ENCODE data around the gene FOXB1.

Gene FOXB1

DNA sequence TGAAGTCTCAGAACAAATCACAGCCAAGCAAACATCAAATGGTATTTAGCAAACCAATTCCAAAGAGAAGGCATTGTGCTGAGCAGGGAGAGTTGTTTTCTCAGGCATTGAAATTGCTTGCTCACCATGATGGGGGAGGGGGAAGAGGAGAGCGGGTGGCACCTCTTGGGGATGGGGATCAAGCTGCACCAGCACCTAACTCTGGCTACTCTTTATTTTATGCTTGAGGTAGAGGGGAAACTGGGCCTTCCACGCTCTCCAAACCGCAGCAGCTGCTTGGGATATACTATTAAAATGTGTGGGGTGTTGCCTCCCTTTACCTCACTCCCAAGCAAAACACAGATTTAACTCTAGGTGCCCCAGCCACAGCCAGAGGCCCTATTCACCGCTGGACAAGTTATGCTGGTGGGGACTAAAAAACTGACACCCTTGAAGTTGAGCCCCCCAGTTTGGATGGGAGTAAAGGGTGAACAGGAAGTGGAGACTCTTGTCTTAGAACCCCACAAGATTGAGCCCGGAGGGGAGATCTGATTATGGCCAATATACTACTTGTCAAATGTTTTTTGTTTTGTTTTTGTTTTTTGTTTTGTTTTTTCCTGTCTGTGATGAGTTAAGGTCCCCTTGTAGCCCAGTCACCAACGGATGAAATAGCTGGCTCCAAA is 5.0 kb upstream of the FOXB1 start:
- no peak for DNase-seq (ENCODE audit: low read depth in 2 of 2)

DNA sequence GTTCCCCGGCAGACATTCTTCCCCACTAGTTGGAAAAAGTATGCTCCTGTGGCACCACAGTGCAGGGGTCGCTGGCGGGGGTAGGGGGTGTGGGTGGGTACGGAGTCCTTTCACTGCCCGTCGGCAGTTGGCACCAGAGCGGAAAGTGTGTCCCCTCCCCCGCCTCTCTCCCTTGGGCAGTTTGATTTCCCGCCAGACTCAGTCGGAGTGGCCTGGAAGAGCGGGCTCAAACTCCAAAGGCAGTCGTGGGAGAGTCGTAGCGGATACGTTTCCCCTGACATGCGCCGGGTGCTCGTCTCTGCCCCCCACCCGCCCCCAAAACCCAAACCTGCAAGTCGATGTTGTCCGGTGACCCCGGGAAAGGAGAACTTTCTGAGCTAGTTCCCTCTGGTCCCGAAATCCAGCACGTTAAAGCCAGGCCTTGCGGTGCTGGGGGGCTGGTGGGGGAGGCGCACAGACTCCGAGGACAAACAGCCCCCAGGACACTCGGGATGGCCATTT is 4.4 kb upstream of the FOXB1 start:
- no peak for DNase-seq (ENCODE audit: low read depth in 2 of 2)

DNA sequence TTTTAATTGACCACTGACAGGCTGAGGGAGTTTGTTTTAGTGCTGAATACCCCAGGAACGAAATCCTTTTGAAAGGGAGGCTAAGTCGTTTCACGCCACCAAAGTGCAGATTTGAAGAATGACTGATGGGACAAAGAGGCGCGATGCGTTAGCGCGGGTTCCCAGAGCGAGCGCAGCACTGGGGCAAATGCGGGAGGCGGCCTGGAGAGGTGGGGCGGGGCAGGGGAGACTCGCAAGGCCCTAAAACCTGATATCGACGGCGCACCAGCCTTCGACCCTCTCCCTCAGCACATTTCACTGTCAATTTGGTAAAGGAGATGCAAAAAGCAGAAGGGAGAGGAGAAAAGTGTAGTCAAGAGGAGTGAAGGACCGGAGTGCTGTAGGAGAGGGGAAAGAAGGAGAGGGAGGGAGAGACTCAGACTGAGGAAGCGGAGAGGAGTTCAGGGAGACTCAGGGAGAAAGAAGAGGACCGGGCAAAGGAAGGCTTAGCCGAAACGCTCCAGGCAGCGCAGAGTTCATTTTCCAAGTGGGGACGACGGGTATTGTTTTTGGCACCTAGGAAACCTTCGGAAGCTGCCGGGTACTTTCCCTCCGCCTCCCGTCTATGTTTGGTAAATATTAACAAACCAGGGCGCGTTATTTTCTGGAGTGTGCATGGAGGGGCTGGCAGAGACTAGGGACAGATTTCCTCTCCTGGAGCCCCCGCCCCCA is 3.8 kb upstream of the FOXB1 start:
- DNase-seq (ENCODE audit: low read depth in 2 of 2): no peak

DNA sequence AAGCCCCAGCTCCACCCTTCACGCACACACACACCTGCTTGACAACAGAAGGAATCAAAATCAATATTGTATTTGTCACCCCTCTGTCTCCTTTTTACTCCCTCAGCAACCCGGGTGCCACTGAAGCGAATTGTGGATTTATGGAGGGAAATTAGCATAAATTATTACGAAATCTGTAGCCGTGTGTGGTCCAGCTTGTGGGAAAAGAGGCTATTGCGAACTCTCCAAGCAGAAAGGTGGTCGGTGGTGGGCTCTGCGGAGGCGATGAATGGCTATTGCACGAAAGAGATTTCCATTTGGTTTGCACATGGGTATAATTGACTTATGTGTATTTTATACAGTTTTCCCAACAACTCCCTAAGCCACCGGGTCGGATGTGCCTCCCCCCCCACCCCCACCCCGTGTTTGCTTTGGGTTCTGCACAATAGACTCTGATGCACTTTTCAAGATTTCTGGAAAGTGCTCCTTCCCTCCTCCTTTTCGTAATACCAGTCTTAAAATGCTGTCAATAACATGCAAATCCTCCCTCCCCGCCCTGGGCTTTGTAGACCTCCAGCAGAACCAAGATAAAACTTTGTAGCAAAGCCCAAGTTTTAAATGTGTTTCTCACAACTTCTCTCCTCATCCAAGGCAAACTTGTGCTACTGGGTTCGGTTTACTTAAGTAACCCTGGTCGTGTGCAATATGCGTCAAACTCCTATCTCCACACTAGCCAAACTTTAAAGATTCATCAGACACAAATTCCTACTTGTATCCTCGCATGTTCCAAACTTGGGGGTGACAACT is 3.1 kb upstream of the FOXB1 start:
- DNase-seq (ENCODE audit: low read depth in 2 of 2): no peak

DNA sequence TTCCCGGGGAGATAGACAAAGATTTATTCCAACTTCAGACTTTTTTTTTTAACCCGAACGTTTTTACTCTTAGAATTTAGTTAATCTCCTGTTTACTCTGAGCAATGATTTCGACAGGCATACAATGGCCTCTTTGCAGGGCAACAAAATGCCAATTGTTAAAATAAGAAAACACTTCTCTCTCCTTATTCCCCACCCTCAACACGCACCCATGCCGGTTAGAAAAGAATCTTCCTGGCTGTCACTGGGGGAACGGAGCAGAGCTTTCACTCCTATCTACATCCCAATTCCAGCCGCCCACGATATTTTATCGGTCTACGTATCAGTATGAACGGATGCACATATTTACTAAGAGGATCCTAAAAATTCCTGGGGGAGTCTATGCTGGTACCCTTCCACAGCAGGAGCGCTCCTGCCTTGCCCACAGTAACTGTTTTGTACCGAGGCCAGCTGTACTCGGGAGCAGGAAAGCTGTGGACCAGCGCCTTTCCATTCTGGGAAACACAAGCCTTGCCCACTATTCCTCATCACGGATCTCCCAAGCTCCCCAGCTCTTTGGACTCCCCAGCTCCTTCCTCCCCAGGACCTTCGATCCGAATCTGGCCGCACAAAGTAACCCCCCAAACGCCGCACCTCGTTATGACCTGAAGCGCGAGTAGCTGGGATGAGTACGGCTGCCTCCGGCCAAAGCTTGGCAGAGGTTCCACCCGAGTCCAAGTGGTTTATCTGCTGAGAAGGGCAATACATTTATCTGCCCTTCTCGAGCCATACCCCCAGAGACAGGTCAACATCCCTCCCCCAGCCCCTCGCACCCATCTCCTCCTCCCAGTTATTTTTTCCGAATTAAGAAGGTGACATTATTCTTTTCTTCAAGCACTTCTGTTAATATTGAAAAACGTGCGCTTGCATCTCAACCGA is 2.2 kb upstream of the FOXB1 start:
- DNase-seq (ENCODE audit: low read depth in 2 of 2): no peak

DNA sequence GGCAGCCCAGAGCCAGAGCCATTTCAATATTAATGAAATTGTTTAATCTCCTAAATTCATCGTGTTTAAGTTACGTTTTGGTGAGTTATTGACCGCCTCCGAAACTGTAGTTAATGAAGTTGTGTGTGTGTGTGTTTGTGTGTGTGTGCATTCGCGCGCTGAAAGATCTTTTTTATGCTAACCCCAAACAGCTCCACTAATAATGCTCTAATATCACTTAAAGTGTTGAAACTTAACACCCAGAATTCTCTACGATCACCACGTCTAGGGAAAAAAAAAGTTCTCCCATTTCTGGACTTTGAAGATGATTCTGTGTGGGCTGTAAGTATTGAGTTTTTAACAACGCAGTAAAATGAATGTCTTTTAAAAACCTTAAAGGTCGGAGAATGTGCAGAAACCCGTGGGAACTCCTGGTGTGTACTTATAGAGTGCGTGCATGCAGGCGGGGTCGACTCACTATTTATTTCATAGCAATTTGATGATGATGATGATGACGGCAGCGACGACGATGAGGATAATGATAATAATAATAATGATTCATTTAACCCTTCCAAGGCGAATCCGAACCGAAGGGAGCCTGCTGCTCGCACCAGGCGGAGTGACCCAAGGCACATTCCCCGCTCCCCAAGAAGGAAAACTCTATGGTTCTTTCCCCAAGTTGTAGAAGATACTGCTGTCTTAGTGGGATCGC is 1.4 kb upstream of the FOXB1 start:
- no peak for DNase-seq (ENCODE audit: low read depth in 2 of 2)

DNA sequence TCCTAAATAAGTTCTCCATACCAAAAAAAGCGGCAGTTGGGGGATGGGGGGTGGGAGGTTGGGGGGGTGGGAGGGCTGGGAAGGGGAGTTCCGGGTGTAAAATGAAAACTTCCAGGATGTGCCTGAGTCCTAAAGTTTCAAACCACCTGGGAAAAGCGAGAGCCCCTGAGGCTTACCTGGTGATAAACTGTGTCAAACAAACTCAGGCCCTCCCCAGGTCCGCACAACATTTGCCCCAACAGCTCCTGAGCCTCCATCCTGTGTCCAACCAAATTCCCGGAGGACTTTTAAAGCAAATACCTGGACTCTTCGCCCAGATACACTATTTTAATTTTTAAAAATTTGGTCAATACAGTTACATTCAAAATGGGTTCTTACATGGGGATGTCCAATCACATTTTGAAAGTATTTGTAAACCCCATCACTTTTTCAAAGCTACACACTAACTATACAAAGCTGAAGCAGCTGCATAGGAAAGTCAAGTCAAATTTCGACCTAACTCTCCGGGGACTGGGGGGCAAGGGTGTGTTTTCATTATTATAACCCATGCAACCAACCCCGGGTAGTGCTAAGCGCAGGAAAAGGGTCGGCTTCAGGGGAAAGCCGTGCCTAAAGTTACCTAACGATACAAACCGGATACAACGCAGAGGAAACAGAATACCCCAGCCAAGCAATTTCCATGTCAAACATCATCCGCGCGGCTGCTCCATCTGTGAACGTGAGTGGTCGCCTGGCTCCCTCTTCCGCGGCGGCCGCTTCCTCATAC is 685 bp upstream of the FOXB1 start:
- DNase-seq (ENCODE audit: low read depth in 2 of 2): no peak

DNA sequence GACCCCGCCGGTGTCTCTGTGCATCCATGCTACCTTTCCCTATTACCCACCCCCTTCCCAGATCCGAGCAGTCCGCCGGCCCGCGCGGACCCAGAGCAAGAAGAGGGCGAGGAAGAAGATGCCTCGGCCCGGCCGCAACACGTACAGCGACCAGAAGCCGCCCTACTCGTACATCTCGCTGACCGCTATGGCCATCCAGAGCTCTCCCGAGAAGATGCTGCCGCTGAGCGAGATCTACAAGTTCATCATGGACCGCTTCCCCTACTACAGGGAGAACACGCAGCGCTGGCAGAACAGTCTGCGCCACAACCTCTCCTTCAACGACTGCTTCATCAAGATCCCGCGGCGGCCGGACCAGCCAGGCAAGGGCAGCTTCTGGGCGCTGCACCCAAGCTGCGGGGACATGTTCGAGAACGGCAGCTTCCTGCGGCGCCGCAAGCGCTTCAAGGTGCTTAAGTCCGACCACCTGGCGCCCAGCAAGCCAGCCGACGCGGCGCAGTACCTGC is 788 bp downstream of the FOXB1 start:
- DNase-seq (ENCODE audit: low read depth in 2 of 2): no peak

DNA sequence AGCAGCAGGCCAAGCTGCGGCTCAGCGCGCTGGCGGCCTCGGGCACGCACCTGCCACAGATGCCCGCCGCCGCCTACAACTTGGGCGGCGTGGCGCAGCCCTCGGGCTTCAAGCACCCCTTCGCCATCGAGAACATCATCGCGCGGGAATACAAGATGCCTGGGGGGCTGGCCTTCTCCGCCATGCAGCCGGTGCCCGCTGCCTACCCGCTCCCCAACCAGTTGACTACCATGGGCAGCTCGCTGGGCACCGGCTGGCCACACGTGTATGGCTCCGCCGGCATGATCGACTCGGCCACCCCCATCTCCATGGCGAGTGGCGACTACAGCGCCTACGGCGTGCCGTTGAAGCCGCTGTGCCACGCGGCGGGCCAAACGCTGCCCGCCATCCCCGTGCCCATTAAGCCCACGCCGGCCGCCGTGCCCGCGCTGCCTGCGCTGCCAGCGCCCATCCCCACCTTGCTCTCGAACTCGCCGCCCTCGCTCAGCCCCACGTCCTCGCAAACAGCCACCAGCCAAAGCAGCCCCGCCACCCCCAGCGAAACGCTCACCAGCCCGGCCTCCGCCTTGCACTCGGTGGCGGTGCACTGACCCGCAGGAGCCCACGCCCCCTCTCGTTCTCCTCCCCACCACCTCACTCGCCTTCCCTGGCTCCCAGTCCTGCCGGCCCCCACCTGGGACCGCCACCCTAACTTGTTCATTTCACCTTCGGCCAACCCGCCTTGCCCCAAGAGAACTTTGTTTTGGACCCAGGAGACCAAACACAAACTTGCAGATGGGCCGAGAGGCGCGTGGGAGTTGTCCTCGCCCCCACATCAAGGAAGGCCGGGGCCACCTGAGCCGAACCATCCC is 1.5 kb downstream of the FOXB1 start:
- no peak for DNase-seq (ENCODE audit: low read depth in 2 of 2)

DNA sequence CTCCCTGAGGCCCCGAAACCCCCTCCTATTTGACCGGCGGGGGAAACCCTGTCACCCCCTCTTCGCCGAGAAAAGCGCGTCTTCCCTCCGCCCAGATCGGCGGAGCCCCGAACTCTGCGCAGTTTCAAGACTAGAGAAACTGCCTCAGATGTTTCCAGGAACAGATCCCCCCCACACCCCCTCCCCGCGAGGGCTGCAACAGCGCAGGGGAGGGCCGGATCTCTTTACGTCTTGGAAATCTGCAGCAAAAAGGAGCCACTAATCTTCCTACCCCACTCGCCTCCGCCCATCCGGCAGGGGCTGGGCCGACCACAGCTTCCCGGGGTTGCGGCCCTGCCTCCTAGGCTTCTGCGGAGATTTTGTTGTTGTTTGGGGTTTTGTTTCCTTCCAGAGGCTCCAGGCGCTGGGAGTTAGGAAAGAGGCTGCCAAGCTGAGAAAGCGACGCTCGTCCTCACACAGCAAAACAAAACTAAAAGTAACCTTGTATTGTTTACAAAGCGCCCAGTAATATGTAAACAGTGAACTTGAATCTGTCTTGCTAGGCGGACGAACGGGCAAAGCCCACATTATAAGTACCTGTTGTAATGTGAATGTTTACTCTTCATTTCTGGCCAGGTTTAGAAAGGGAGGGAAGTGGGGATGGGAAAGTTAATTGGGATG is 2.2 kb downstream of the FOXB1 start:
- no peak for DNase-seq (ENCODE audit: low read depth in 2 of 2)

DNA sequence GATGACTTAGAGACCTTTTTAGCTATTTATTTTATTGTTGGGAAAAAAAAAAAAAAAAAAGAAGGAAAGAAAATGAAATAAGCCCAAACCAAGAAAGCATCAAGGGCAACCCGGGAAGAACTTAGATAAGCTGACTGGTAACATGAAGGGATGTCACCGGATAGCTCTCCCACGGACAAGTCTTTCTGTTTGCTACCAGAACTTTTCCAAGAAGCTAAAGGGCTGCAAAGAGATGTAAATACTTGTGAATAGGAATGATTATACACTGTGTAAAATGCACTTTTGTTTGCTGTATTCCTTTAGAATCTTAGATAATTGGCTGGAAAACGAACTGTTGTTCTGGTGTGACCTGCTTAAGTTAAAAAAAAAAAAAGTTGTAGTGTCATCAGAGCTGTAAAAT is 2.8 kb downstream of the FOXB1 start:
- no peak for DNase-seq (ENCODE audit: low read depth in 2 of 2)

DNA sequence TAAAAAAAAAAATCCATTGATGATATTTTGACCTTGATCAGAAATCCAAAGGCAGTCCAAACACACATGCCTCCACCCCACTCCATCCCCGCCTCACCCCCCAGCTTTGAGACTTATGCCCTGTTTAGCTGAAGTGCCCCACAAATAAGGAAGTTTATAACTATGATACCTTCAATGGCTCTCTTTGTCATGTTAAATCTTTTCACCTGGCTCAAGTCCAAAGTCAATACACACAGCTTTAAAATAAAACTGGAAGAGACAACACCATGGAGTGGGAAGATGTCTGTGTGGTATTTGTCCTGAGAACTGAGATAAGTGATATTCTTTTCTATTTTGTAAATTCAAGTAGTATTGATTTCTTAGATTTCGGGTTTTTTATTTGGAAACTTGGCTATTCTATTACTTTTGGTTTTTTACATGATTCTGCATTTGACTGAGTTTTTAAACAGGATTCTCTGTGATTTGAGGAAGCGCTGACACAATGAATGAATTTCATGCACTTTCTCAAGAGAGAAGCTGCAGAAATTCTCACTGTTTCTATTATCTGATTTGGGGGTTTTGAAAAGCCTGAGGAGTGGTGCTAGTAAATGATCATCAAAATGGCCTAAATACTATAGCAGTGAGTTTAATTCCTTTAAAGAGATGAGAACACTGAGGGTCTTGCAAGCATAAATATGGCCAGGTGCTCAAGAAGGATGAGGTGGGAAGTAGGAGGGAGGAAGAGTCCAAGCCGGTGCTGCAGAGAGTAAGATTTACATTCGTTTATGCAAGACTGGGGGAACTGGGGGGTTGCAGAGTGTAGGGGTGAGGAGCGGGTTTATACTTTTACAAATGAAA is 5.2 kb downstream of the FOXB1 start:
- DNase-seq (ENCODE audit: low read depth in 2 of 2): no peak

DNA sequence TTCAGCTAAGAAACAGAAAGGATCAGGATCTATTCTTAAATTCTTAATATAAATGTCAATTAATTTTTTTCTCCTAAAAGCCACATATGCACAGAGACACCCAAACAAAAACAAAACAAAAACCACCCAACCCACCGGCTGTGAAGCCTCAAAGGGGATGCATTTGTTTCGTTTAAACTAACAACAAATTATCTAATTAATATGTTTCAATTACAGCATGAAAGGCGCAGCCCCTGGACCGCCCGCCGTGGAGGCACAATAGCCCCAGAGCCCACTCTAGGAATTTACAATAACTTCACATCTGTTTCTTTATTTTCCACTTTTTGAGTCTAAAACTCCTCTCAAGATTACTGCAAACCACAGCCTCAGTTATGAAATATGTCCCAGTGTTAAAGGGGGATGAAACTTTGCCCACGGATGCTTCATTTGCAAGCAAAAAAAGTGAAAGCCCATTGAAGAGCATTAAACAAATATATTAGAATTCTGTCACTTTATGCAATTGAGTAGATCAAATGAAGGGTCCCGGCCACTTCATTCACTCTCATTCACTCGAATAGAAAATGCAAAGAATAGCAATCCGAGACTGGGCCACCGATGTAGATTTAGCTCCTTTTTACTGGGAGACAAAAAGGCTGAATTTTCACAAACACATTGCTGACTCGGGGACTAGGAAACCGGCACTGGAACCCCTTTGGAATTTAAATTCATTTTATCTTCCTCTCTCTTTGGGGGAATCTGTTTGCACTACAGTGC is 6.0 kb downstream of the FOXB1 start:
- no peak for DNase-seq (ENCODE audit: low read depth in 2 of 2)

DNA sequence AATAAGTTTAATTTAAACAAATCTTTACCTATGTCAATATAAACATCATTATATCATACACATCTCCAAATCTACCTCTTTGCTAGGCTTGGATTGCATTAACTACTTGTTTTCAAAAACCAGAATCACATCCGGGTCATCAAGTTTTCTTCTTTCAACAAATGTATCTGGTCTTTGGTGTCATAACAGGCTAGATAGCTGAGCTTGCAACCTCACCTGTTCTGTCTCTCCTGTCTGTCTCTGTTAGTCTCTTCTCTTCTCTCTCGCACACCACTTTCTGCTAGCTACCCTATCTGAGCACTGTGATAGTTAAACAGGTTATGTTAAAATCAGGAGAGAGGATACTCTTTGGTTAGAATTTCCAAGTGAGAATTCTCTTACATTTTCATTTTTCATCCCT is 6.7 kb downstream of the FOXB1 start:
- DNase-seq (ENCODE audit: low read depth in 2 of 2): no peak

DNA sequence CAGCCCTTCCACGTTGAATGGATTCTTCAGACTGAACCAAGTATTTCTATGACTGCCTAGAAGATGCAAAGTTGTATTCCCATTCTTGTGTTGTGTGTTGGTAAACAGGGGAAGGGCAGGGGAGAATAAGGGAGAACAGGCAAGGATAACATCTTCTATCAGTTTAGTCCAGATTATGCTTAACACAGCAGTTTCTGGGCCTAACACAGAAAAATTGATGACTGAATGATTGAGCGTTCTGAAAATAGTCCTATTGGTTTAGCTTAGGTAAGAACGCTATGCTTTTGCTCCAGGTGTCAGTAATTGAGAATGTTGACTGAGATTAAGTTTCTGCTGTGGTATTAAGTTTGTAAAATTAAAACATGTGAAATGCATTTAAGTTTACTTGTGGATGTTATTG is 8.6 kb downstream of the FOXB1 start:
- no peak for DNase-seq (ENCODE audit: low read depth in 2 of 2)

DNA sequence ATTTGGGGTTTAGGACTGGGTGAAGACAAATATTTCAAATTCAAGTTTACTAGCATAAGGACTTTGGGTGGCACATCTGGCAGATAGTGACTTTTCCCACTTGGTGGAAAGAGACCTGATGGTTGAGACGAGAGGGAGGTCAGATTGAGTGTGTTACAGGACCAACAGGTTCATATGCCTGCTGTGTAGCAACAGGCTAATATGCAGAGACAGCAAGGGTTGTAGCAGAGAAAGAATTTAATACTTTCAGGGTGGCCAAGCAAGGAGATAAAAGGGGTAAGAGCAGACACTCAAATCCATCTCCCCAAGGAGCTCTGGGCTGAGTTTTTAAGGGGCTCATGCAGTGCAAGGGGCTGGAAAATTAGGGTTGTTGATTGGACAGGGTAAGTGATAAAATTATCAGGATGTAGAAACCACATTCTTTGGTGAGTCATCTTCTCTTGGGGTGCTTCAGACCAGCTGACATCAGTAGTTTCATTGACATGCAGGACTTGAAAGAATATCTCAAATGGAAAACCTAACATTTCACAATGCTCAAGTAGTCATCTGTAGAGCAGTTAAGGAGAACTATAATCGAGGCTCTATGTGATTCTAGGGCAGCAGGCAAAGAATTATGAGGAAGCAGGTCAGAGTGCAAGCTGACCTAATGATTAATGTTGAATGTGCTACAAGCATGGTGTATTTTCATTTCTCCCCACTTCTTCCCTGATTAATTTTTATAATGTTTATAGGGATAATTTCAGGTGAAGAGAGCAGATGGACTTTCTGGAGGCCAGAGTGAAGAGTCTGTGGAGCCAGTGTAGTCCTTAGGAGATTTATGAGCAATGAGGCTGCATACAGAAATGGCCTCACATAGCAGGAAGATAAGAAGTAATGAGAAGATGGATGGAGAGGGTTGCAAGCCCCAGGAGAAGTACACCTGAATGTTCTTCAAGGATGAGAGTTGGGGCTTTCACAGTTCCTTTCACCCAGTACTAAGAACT is 13.7 kb downstream of the FOXB1 start:
- DNase-seq (ENCODE audit: low read depth in 2 of 2): no peak
